GDM1 (cell line): ENCODE results near the gene SLC15A4.
"Not testable (repeated sequence)": the region's sequence is repeated elsewhere in the genome, so short reads cannot be mapped to it uniquely, and the experiment has no call there.

Experiments
- DNase-seq: peaks from one replicate; lab custom pipeline; 2025; lab: John Stamatoyannopoulos, UW

SLC15A4 gene

DNA sequence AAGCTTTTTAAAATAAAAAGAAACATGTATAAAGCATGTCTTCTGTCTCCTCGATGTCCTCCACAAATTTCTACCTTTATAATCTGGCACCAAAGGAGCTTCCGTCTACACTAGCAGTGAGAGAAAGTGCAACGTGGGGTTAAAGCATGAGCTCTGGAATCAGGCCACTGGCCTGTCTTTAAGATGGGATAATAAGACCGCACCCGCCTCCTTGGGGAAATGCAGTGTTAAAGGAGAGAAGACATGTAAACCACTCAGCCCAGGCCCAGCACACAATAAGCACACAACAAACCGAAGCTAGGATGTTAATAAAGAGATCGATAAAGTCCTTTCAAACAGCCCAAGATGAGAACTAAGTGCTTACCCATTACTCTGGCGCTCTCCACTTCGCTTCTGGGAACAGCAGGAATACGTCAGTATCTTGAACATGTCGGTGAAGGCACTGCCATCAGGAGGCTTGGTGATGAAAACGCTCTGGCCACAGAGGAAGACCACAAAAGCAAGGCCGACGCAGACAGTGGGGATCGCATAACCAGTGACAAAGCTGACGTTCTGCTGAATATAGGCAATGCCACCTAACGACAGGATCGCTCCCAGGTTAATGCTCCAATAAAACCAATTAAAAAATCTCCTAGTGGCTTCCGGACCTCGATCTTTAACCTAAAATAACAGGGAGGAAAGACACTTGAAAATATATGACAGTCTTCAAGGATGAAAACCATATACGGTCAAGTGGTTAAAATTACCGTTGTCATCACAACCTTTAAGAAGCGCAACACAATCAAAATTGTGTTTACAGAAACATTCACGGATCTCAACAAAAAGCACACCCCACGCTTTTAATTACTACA lies 9.1 kb downstream of the SLC15A4 start:
- no peak for DNase-seq

DNA sequence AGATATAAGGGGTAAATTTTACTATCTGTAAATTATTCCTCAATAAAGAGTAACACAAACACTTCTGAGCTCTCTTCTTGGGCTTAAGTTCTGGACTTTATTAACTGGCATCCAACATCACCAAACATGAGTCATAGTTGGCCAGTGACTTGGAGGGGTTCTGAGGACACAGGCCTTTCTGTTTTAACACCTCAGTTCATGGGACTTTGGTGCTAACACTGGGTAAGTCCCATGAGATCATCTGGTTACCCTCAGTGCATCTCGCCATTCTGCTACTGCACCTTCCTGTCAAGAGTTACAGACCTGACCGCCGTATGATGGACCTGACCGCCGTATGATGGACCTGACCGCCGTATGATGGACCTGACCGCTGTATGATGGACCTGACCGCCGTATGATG lies 9.9 kb downstream of the SLC15A4 start:
- DNase-seq, result no peak

DNA sequence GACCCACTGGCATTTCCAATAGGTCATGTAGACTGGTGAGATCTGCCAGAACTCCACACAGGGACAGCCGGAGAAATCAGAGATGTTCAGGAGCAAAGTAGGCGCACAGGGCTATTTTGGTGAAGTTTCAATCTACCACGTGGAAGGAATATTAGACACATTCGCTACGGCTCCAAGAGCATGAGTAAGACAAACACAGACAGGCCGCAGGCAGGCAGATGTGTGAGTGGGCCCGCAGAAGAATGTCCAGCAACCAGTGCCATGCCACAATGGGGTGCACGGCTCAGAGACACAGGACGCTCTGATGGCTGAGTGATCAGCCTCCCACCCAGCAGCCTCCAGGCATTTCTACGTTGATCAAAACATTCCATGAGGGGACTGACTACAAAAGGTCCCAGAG lies 10.4 kb downstream of the SLC15A4 start:
- DNase-seq, result no peak

DNA sequence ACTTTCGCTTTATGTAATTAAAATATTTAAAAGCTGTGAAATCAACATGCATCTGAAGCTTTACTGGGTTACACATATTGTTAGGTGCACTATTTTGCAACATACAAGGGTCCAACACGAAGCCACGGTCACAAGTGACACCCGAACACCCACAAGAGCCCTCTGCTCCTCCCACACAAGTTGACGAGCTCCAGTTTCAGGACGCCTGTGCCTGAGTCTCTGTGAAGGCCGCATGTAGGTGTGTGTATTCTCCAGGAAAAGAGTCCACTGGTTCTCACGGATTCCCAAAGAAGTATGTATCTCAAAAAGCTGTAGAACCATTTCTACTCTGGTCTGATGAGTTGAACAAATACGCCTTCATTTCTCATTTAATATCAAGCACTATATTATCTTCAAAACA lies 12.0 kb downstream of the SLC15A4 start:
- DNase-seq, result no peak

DNA sequence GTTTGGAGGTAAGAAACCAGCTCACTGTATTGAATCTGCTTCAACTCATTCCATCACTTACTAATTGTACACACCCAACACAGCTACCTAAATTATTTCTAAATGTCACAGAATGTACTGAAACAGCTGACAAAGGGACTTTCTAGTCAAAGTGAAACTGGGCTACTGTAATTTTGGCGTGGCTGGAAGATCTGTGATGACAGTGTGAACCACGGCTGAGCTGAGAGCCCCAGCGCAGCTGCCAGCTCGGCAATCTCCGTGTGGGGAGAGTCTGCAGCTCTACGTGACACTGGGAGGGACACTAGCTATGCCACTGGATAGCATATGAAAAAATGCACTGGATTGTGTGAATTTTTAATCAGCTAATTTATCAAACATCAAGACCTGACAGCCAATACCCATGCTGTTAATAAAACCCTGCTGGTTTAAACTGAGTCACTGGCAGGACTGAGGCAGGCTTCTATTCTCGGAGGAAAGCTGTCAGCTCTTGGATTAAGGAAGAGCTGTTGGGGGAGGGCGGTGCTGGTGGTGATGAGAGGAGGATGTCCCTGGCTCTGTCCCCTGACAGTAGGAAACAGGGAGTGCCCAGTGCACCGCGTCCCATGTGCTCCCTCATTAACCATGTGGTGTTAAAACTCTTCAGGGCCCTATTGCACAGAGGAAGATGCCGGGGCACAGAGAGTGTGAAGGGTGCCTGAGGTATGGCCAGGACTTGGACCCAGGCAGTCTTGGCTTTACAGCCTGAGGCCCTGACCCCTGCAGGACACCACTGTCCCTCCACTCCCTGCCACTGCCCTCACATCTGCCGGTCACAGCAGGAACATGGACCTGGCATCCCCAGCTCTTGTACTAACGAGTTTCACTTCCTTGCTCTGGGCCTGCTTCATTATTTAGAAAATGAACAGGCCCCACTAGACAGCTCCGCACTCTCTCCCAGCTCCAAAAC lies 13.3 kb downstream of the SLC15A4 start:
- no peak for DNase-seq

DNA sequence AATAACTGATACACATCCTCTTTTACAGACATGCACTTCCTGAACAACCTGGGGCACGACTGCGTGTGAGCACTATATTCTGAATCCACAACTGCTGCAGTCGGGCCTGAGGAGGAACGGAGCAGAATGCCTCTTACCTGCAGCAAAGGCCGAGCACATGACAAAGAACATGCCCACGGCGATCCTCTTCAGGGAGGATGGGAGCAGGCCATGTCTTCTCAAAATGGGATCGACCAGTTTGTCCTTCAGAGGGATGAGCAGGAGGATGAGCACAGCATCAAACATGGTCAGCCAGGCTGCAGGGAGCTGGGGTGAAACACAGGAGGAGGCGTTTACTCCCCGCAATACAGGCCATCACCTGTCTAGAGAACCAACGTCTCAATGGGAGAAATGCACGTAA lies 15.1 kb downstream of the SLC15A4 start:
- DNase-seq, result no peak

DNA sequence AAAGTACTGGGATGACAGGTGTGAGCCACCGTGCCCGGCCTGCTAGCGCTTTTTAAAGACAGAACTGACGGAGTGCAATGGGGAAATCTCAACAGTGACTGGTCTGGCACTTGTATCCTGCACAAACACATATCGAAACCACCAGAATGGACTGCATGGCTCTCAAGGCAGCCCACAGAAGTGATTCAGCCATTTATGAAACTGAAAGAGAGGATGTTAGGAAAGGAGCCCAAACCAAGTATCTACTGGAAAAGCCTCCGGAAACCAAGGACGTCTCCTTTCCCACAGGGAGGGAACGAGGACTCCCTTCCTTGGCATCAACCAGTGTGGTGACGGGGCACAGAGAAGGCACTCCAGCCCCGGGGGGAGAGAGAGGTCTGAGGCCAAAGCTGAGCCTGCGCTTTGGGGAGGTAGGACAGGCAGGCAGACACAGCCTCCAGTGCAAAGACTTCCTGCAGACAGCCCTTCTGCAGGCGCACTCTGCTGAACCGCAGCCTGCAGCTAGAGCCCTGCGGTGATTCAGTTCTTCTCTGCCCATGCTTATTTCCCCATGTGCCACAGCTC lies 16.5 kb downstream of the SLC15A4 start:
- no peak for DNase-seq

DNA sequence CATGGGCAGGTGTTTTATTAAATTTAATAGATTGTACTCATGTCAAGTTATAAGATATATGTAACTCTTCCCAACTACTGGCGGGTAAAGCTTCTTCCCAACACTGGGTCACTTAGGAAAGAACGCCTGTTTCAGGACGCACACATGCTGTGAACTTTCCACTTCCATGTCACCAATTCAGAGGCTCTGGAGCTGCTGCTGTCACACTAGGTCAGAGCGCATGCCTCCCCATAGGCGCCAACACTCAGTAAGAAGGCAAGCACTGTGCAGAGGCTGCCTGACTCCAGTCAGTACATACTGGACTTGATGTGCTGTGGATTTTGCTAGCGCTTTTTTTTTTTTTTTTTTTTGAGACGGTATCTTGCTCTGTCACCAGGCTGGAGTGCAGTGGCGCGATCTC lies 17.2 kb downstream of the SLC15A4 start:
- no peak for DNase-seq

DNA sequence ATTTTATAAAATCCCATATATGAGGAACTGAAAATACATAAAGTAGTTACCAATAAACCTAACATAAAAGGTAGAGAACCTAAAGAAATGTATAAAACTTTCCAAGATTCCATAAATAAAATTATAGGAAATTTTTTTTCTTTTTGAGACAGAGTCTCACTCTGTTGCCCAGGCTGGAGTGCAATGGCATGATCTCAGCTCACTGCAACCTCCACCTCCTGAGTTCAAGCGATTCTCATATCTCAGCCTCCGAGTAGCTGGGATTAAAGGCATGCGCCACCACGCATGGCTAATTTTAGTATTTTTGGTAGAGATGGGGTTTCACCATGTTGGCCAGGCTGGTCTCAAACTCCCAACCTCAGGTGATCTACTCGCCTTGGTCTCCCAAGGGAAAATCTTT lies 18.4 kb downstream of the SLC15A4 start:
- DNase-seq, result not testable (repeated sequence)

DNA sequence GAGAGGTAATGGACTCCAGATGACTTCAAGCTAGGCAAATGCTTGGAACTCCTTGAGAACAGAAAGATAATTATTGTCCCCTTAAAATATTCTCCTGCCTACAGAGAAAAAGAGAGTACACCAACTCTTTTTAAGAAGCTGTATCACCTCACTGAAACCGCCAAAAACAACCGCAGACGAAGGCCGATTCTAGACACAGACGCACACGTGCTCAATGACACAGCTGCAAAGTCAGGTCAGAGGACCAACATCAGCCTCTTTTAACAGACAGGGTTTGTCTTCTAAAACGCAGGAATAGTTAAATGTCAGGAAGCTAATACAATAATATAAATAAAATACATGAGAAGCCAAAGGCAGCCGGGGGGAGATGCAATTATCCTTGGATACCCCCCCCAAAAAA lies 19.0 kb downstream of the SLC15A4 start:
- no peak for DNase-seq

DNA sequence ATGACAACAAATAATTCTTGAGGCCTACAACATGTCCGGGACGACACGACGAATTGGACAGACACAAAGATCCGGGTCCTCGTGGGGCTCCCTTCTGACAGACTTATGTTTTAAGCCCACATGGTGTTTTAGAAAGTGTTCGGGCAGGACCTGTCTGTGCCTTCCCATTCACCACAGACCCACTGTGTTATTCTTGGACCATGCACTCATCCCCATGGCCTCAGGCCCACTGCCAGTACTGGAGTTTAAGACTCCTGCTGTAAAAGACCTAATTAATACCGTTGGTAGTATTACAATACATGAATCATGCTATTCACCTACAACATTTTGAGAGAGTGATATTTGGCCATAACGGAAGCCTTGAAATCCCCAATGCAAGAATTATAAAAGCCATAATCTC lies 20.0 kb downstream of the SLC15A4 start:
- no peak for DNase-seq

DNA sequence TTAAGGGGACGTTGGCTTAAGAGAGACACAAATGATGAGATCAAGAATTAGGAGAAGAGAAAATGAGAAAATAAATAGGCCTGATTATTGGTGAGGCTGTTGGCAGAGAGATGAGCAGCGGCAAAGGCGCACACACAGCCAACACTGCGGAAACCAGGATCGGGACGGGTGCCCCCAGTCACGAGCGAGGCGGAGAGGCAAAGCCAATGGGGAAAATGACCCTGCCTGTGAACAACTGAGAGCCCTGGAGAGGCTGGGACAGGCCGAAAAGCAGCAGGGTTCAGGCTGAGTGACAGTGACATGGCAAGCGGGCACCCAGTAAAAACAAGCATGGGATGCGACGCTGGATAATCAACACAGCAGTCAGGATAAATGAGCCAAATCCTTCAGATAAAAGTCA lies 21.0 kb downstream of the SLC15A4 start:
- DNase-seq, result no peak

DNA sequence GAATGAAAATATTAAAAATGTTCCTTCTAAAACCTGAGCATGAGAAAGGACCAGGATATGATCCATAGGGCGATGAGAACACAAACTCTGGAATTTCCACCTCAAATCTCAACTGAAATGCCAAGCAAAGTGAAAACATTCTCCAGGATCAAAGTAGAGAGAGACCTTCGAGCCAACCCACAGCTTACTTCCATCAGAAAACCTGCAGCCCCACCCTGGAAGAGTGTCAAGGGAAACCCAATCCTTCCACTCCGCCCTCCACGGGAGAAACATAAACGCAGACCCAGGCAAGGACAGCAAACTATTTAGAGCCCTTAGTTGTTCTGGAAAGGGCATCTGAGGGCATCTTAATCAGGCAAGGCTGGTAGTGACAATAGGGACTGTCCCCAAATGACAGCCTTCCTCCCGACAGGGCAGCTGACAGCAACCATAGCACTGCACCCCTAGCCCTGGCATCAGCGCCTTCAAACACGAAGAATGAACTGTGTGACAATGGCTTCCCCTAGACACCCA lies 21.8 kb downstream of the SLC15A4 start:
- no peak for DNase-seq

DNA sequence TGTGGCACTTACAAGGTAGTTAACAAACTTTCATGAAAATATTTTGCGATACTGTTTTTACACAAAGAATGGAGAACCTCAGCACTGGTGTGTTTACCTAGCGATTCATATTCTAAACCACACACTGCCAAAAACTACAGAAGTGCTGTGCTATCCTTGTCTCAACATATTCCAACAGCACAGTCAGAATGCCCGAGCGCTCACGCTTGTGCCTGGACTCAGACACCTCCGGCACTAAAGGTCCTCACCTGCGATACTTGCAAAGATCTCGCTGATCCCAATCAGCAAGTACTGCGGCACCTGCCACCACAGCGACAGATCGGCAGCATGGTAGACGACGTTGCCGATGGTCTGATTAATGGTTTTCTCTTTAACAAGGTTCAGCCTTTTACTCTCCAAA lies 23.2 kb downstream of the SLC15A4 start:
- DNase-seq, result no peak

DNA sequence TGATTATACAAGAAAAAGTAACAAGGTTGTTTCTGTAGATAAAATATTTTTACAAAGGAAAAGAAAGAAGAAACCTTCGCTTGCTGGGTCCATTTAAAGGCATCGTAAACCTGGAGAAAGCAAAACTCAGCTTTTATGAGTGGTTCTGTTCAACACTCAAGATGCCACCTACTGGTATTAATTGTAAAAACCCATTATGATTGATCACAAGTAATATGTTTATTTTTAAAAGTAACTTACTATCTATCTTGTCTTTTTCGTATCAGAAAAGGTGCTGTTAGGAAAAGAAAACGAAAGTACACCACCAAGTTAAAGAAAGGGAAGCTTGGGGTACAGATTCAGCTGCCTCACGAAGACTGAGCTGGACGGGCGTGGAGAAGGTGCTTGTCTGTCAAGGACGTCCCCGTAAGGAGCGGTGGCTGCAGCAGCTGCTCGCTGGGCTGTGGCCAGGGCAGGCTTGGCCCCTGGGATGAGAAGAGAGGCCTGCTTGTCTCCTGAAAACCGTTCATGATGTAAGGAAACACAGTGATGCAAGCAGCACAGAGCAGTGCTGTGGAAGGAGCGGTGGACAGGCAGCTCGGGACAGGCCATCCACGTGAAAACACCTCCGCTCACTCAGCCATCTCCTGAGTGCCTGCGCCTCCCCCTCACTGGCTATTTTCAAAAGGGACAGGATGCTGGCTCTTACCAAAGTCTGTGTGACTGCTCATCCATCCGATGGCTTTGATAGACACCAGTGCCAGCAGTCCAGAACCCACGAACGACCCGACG lies 25.0 kb downstream of the SLC15A4 start:
- DNase-seq, result no peak

DNA sequence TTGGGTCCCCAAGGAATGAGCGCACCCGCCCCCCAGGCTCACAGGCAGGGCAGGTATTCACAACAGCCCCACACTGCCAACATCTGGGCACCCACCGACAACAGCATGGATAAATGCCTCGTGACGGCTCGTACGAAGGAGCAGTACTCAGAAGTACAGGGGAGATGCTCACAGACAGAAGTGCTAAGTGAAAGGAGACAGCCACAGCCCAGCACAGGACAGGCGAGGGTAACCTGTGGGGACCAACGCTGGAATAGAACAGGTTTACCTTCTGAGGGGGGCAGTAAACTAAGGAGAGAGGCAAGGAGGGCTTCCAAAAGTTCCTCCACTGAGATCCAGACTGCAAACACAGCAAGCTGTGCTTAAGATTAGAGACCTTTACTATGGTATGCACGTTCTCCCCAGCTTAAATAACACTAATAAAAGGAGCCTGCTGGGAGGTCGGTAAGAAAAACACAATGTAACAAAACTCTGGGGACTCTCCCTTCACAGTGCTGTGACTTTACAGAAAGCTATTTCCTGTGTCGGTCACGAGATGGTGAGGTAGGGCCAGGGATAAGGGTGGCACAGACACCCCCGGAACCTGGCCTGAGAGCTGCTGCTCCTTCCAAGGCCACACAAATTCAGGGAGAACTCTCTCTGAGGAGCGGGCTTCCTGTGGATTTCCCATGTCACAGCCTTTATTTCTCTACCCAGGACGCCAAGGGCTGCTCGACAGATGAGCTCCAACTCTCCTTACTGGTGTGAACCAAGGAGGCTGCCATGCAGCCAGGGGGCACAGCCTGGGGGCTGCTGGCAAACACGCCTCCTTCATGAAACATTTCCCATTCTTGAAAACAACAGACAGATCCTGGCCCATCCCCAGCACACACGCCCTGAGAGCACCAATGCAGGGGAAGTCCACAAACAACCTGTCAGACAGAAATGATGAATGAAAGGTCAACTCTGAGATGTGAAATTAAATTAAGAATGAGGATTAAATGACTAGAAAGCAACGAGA lies 26.3 kb downstream of the SLC15A4 start:
- no peak for DNase-seq

DNA sequence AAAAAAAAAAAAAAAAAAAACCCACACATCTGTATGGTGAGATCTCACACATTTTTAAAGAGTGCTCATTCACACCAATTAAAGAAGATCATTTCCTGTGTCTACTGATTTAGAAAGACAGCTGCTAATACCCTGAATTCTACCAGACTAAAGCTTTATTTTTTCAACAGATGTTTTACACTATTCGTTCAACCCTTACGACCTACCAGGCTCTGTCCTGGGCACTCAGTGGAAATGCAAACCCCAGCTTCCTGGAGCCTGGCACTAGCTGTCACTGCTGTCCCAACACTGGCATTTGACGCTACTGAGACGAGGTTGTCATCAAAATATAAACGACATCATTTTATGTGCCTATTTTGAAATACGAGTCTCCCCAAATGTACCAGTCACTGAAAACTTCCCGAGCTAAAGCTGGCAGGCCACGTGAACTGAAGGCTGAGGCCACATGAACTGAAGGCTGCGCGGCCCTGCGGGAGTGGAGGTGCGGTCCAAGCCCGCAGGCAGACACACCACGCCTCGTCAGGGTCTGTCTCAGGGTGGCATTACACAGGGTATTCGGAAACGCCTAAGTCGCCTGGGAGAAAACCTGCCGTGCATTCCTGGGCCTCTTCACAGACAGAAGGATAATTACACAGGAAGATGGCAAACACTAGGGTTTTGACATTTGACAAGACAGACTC lies 27.2 kb downstream of the SLC15A4 start:
- no peak for DNase-seq

DNA sequence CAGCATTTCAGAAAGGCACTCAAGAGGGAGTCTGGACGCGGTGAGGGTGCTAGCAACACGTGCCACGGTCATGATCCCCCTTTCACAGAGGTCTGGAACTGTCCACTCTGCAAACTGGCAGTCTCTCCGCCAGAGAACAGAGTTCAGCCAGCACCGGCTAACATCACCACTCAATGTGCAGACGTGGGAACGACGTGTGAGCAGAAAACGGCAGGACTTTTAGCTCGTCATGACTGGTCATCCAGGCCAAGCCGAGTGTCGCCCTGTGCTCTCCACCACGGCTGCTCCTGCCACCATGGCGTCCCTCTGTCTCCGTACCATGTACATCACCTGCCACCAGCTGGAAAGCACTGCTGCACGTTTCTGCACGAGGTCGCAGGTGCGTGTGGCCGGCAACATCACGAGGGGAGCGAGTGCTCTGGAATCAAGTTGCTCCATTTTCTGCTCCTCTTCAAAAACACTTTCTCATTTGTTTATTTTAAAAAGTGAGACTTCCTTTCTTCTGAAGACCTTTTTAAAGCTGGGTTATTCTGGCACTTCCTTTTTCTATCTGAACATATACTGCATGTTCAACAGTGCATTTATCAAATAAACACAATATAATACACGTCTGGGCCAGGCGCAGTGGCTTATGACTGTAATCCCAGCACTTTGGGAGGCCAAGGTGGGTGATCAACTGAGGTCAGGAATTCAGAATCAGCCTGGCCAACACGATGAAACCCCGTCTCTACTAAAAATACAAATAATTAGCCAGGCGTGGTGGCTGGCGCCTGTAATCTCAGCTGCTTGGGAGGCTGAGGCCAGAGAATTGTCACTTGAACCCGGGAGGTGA lies 28.0 kb downstream of the SLC15A4 start:
- no peak for DNase-seq
